A172 (cell line): ENCODE measurements around the gene RBM47. TPM values are rescaled to one million over a fixed set of nuclear protein-coding genes. Genes with fewer than 3 reads are reported as not detected.

Source experiments
- DNase-seq: peaks from one replicate; pipeline ENCODE4 v3.0.0-alpha.2; 2015; ENCODE audit warnings: low spot score
- total RNA-seq: library from RNA; depleted of rRNA; stranded (reverse); fragments of >200 nt; shearing (Covaris generic); gene quantifications from 2 replicates; pipeline ENCODE4 v1.2.3, GENCODE V29; 2014; rRNA removed

RBM47 gene
- total RNA-seq, 1 experiment from 2014 or later = 4.9 TPM

GRCh38 chr4:40373636-40374035 lies 256.0 kb downstream of the RBM47 start:
- no peak for DNase-seq

Other genes starting within 250 kb of the RBM47 start
- 1.2 and 2.1 TPM in 2 replicates for gene NSUN7, start 120.1 kb upstream of the RBM47 start, total RNA-seq